Activated CD4-positive, alpha-beta T cell treated with anti-CD3 and anti-CD28 coated beads, Interleukin-2, Interleukin-4, amounts not matched to agents 100 ng/mL and 50 ng/mL, durations not matched to agents 16 hours and 8 hours (primary cell): ENCODE measurements around the gene TBC1D8B.

Experiments used
- DNase-seq: peaks from one replicate; pipeline ENCODE4 v3.0.0-alpha.2; 2020; ENCODE audit warnings: low spot score

Gene TBC1D8B

DNA sequence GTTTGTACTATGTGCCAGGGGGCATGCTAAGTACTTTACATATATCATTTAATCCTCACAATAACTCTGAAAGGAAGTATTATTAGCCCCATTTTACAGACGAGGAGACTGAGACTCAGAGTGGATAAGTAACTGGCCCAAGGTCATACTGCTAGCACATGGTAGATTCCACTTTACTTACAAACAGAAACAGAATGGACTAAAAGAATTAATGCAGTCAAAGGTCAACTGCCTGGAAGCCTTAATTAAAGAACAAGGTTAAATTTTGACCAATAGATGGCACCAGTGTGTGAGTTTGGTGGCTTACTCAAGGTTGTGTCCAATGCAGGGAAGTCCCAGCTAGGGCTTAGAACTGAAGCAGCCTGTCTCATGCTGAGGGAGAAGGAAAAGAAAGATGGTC, 96.0 kb downstream of the TBC1D8B start:
- peak; percentile 51 for DNase-seq

DNA sequence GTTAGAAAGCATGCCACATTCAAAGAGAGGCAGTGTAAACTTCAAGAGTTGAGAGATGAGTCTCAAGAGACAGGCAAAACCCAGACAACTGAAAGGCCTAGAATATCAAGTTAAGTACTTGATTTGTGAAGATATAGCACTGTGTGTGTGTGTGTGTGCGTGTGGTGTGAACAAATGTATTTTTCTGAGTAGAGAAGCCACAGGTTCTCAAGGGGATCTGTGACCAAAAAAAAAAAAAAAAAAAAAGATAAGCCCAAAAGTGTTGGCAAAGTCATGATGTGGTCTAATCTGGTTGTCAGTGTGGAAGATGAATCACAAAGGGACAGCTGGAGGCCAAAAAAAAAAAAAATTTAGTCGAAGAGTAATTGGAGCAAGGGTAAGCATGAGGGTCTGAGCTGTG, 96.8 kb downstream of the TBC1D8B start:
- DNase-seq: no peak

DNA sequence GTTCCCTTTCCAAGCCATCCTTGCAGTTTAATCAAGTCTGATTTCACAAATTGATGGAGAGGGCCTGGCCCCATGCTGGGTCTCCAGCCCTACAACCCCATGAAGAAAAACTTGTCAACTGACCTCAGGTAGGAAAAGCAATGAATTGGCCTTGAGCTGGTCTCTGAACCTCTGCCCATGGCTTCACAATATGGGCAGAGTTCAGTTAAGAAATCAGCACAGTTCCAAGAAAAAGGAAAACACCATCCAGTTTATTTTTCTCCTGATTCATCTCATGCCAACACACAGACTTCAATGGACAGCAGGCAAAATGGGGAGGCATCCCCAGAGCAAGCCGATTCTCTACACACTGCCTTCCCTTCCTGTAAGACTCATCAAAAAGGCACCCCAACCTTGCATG, 97.4 kb downstream of the TBC1D8B start:
- DNase-seq: no peak

DNA sequence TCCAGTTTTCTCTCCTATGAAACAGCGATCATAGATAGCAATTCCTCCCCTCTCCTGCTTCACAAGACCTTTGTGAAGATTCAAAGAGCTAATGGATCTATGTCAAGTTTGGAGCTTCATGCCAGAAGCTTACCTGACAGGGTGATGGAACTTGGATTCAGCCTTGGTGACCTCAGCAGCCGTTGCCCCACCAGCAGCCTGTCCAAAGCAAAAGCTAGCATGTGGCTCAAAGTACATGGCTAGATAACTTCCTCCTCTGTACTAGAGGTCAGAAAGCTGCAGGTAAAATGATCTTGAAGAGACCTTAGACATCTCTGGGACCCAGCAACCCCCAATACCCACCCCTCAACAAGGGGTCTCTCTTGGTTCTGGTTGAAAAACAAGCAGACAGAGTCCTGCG, 98.9 kb downstream of the TBC1D8B start:
- DNase-seq: no peak

DNA sequence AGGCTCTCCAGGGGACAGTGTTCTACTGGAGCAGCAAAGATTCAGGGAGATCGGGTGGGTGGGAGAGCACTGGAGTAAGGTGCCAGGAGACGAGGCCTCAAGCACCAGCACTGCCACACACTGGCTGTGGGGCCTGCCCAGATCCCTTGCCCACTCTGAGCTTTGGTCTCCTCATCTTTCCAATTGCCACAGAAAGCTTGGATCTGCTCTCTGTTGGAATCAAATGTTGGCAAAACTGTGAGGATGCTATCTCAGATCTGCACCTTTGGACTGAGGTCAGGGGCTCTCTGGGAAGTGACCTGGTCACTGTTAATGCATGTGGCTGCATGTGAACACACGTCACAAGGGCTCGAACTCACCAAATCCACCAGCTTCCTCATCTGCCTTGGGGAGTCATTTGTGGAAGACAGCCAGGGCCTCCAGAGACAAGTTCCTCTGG, 99.3 kb downstream of the TBC1D8B start:
- no peak for DNase-seq

DNA sequence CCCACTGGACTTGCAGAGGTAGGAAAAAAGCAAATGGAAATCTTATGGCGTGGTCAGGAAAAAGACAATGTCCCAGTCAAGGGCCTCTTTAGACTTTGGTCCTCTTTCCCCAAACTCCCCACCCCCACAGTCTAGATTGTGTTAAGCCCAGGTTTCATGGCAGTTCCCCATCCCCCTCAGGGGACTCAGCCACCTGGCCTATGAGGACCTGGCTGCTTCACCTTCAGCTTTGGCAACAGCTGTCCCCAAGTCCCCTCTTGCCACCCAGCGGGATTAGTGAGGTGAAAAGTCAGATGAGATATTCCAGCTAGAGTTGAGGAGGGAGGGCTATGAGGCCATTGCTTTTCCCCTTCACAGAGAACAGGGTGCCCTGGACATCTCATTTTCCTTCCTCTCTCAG, 100.2 kb downstream of the TBC1D8B start:
- no peak for DNase-seq

DNA sequence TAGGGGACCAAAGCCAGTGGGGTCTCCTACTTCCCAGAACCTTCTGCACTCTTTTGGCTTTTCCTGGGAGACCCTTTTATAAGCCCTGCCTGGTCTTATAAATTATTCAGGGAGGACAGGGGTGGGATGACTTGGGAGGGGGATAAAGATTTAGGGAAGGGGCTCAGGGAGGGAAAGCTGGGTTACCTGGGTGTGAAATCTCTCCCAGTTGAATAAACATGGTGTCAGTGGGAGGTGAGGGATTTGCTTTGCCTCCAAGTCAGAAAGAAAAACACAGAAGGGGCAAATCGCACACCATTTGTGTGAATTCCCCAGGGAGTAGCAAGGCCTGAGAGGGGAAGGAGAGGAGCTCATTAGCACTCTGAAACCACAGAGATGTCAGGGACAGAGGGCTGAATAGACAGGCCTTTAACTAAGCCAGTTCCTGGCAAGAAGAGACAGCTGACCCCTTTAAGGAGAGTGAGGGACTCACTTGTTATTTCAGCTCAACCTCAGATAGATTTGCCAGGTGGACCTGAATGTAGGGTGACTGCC, 100.9 kb downstream of the TBC1D8B start, which contains the start of gene RIPPLY1:
TSS of gene RIPPLY1 (minus strand) at position 51 of the 534 bp plus-strand sequence. CDS start 54 bp downstream, outside the sequence.
- no peak for DNase-seq

DNA sequence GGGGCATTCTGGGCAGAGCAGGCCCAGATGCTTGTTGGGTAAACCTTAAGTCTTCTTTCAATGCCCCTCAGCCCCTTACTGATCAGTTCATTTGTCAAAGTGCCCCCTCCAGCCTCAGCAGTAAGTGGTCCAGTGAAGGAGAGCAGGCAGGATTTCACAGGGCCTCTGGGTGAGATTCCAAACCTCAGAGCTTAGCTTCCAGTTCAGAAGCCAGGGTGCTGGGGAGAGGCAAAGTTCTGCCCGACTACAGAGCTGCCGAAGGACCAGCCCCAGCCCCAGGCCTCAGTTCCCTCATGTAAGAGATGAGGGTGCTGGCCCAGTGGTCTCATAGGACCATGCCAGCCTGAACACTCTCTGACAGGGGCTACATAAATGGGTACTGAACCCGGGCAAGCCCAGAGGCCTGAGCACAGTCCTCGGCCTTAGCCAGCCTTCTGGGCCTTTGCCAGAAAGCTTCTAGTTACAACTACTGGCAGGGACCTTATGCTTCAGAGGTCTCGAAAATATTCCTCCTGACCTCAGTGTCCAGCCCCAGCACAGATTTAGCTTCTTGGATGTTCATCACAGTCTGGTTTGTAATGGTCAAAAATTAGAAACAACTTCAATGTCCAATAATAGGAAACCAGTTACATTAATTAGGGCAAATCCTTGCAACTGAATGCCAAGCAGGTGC, 101.5 kb downstream of the TBC1D8B start:
- DNase-seq: no peak

DNA sequence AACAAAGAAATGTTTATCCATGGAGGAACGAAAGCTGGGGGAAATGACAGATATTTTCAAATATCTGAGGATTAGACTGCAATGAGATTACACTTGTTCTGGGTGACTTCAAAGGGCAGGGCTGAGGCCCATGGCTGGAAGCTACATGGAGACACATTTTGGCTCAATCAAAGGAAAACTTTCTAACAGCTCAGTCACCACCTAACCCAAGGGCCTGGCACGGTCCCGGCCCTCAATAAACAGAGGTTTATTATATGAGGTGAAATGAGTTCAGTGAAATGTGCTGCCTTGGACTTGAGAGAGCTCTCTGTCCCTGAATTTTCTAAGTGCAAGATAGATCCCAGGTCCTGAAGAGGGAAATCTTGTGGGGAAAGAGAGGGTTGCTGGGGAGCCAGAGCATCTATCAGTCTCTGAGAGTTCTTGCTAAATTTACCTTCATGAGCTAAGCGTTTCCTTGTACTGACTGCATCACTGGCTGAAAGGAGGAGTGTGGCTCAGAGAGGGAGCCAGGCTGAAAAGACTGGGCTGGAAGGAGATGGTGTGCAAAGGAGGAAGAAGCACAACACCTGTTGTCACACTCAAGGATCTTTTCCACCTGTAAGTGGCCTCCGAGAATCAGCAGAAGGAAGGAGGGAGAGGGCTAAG, 102.7 kb downstream of the TBC1D8B start:
- no peak for DNase-seq

DNA sequence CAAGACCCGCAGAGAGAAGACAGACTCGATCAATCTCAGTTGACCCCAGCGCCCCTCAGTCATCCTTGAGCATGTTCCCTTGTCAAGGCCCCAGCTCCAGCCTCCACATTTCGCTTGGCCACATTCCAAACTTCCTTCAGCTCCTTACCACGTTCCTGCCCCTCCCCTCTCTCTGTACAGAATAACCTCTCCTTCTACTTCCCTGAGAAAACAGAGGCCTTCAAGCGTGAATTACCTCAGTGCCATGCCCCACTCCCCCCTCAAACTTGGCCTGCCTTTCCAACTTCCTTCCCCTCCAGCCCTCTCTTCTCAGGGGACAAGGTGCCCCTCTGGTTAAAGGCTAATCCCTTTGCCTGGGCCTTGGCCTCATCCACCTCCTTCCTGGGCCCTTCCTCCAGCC, 103.9 kb downstream of the TBC1D8B start:
- DNase-seq: no peak

DNA sequence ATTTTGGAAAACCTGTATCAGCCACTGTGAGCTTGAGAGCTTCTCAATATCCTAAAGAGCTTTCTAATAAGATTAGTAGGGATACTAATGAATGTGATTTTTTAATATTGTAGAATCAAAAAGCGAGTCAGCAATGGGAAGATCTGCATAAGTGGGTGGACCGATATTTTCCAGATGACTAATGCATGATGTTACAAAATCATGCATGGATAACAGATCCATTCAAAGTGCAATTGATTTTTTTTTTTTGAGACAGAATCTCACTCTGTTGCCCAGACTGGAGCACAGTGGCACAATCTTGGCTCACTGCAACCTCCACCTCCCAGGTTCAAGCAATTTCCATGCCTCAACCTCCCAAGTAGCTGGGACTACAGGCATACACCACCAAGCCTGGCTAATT, 110.4 kb downstream of the TBC1D8B start:
- DNase-seq: no peak

DNA sequence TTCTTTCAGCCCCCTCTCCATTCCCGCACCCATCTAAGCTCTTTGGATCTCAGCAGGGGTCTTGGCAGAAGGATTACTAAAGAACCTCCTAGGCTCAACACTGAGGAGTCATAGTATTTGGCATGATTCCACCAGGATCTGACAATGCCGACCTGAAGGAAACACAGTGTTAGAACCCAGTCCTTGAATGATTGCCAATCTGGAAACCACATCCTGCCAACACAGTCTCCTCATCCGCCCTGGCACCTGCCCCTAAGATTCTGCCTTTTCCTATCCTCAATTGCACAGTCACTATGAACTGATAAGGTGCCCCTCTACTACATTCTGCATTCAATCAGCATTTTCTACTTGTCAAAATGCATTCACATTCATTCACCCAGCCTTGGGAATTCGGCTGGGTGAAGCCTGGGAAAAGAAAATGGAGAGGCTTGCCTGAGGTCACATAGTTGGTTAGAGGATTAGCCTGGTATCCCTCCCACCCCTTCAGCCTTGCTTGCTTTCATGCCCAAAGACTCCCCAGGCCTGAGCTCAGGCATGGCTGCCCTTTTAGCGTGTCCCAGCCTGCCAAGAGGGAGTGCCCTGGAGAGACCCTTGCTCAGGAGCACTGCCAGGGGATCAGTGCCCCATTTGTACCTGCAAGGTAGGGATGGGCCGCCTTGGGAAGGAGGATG, 115.5 kb downstream of the TBC1D8B start:
- DNase-seq: no peak

DNA sequence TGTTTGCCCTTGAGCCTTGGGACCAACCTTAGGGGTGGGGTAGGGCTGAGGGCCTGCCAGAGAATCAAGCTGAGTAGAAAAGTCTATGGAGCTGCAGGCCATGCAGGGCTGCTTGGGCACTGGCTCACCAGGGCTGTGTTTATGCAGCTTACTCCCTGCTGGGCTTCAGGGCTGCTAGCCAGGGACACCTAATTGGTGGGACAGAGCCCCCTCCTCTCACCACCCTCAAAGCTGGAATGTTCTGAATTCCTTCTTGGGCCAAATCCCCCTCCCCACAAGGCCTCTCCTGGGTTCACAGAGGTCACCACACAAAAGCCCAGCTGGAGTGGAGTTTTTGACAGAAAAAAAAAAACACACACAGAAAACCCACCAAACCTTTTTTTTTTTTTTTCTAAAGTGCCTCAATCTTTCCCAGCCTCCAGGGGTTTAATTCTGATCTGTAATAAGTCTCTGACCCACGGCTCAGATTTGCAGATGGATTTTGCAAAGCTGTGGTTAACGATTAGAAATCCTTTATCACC, 117.5 kb downstream of the TBC1D8B start, which contains the start of gene CLDN2:
TSS of gene CLDN2 (plus strand) at position 471 of the 521 bp plus-strand sequence. CDS start 7,827 bp downstream, outside the sequence.
- DNase-seq: no peak

DNA sequence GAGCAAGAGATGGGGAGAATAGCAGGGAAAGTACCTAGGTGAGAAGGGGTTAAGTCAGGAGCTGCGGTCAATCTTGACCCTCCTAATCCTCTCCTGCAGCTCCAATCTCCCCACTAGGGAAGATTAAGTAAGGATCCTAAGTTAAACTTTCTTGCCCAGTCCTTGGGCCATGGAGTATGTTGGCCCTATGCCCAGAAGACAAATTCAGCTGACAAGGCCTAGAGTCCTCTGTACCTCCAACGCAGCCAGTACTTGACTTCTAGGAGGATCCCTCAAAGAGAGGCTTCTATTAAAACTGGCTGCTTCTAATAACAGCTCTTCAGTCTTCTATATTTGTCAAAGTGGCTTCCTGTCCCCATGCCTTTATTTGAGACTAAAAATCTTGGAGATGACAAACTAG, 119.2 kb downstream of the TBC1D8B start:
- no peak for DNase-seq
